ENCODE results near the gene FAT2. TPM values are rescaled to one million over a fixed set of nuclear protein-coding genes. Genes with fewer than 3 reads are reported as not detected.

FAT2 gene
- polyA plus RNA-seq, 3 donors, result not detected

GRCh38 chr5:151607304-151607703 lies 16.2 kb upstream of the FAT2 start:
- H3K4me1 Mint-ChIP-seq, result no peaks in the 10 kb centered on the region
- no peaks in the 10 kb centered on the region for H3K36me3 Mint-ChIP-seq
- H3K9ac ChIP-seq (ENCODE audit: insufficient read depth, low read length, poor library complexity, severe bottlenecking), result no peak overlapping the region
- intact Hi-C loops (cut with micrococcal nuclease), result no loop called here
- H3K9me3 ChIP-seq (replicated peaks in 1 of 2; ENCODE audit: control insufficient read depth in 1 of 2, insufficient read depth in 1 of 2, low read length in 2 of 2), result no peaks in the 10 kb centered on the region
- H3K79me2 ChIP-seq (ENCODE audit: insufficient read depth, low read length), result no peaks in the 10 kb centered on the region
- H3K4me1 ChIP-seq (ENCODE audit: control insufficient read depth in 1 of 2, insufficient read depth in 2 of 2, low read length in 2 of 2), result no peaks in the 10 kb centered on the region
- H3K27ac Mint-ChIP-seq, result no peak overlapping the region
- H4K20me1 ChIP-seq (ENCODE audit: insufficient read depth, low read length), result no peaks in the 10 kb centered on the region
- no peaks in the 10 kb centered on the region for H3K9me3 Mint-ChIP-seq
- H3K4me3 Mint-ChIP-seq, result no peak overlapping the region
- no peak for TF ChIP-seq CTCF (IDR thresholded peaks at IDR 0.05)
- H3K4me2 ChIP-seq (replicated peaks; ENCODE audit: extremely low read depth, low read length, poor library complexity, severe bottlenecking), result no peak overlapping the region
- no peaks in the 10 kb centered on the region for H3K27me3 ChIP-seq (ENCODE audit: control insufficient read depth in 2 of 2, insufficient read depth in 2 of 2, low read length in 2 of 2)
- H3K27ac ChIP-seq (ENCODE audit: low read depth in 1 of 2, low read length in 2 of 2), result no peak overlapping the region
- no peak overlapping the region for H2AFZ ChIP-seq (ENCODE audit: insufficient read depth, low read depth, low read length, poor library complexity, severe bottlenecking)
- no peak for DNase-seq
- no peaks in the 10 kb centered on the region for H3K36me3 ChIP-seq (replicated peaks in 1 of 2; ENCODE audit: control insufficient read depth in 1 of 2, insufficient read depth in 2 of 2, low read length in 2 of 2)
- peaks cover 5 to 22% (median 6%) of the 10 kb centered on the region in 3 donors for H3K27me3 Mint-ChIP-seq (ENCODE audit: low read depth in 3 of 3)
- no peak overlapping the region for H3K4me3 ChIP-seq (replicated peaks in 1 of 3; ENCODE audit: low read depth in 2 of 3, low read length in 3 of 3)
- no CpG with 5 or more reads among the region's 3 CpGs for WGBS (ENCODE audit: insufficient coverage)

- no peak overlapping the region for H3K4me2 ChIP-seq (replicated peaks; ENCODE audit: extremely low read depth, low read length, poor library complexity, severe bottlenecking)
- TF ChIP-seq CTCF (IDR thresholded peaks at IDR 0.05), result no peak
- no peaks in the 10 kb centered on the region for H3K36me3 Mint-ChIP-seq
- no peak overlapping the region for H3K27ac Mint-ChIP-seq
- H4K20me1 ChIP-seq (ENCODE audit: insufficient read depth, low read length), result no peaks in the 10 kb centered on the region
- no peaks in the 10 kb centered on the region for H3K79me2 ChIP-seq (ENCODE audit: insufficient read depth, low read length)
- intact Hi-C loops (cut with micrococcal nuclease), result no loop called here
- H3K4me1 Mint-ChIP-seq, result no peaks in the 10 kb centered on the region
- no peak overlapping the region for H3K4me3 Mint-ChIP-seq
- no peak overlapping the region for H2AFZ ChIP-seq (ENCODE audit: insufficient read depth, low read depth, low read length, poor library complexity, severe bottlenecking)
- H3K9ac ChIP-seq (ENCODE audit: insufficient read depth, low read length, poor library complexity, severe bottlenecking), result no peak overlapping the region
- peaks cover 4 to 21% (median 8%) of the 10 kb centered on the region in 3 donors for H3K27me3 Mint-ChIP-seq (ENCODE audit: low read depth in 3 of 3)
- no peak for DNase-seq
- H3K9me3 ChIP-seq (replicated peaks in 1 of 2; ENCODE audit: control insufficient read depth in 1 of 2, insufficient read depth in 1 of 2, low read length in 2 of 2), result no peaks in the 10 kb centered on the region
- no peak overlapping the region for H3K27ac ChIP-seq (ENCODE audit: low read depth in 1 of 2, low read length in 2 of 2)
- no peaks in the 10 kb centered on the region for H3K36me3 ChIP-seq (replicated peaks in 1 of 2; ENCODE audit: control insufficient read depth in 1 of 2, insufficient read depth in 2 of 2, low read length in 2 of 2)
- H3K27me3 ChIP-seq (ENCODE audit: control insufficient read depth in 2 of 2, insufficient read depth in 2 of 2, low read length in 2 of 2), result no peaks in the 10 kb centered on the region
- WGBS (ENCODE audit: insufficient coverage), result no CpG with 5 or more reads among the region's 3 CpGs
- H3K9me3 Mint-ChIP-seq, result no peaks in the 10 kb centered on the region
- H3K4me1 ChIP-seq (ENCODE audit: control insufficient read depth in 1 of 2, insufficient read depth in 2 of 2, low read length in 2 of 2), result no peaks in the 10 kb centered on the region
- H3K4me3 ChIP-seq (replicated peaks in 1 of 3; ENCODE audit: low read depth in 2 of 3, low read length in 3 of 3), result no peak overlapping the region
Measured at GRCh38 chr5:151605559-151605958, 14.4 kb upstream of the FAT2 start.
